MM.1S (cell line): ENCODE data around the gene UPK2.

Source experiments
- DNase-seq: peaks from one replicate; pipeline ENCODE4 v3.0.0-alpha.2; 2015
- H2AFZ ChIP-seq: fragments of 300-600 bp; sonication (generic); 2 replicates; pipeline ENCODE4 v1.6.0; 2016; ENCODE audit warnings: antibody characterized with exemption, low read length
- H3F3A ChIP-seq: fragments of 300-600 bp; sonication (generic); 2 replicates; pipeline ENCODE4 v1.6.1; 2016; ENCODE audit warnings: mild to moderate bottlenecking, antibody characterized with exemption, low read length, moderate library complexity, mixed read lengths; ENCODE audit not compliant: insufficient read depth
- H3K27ac ChIP-seq: fragments of 300-600 bp; sonication (generic); 2 replicates; pipeline ENCODE4 v1.5.1; 2016; ENCODE audit warnings: mild to moderate bottlenecking, low read length
- H3K27me3 ChIP-seq: fragments of 300-600 bp; sonication (generic); replicated peaks from 2 replicates; pipeline ENCODE4 v1.6.0; 2016; ENCODE audit warnings: low read length; ENCODE audit not compliant: insufficient read depth
- H3K36me3 ChIP-seq: fragments of 300-600 bp; sonication (generic); replicated peaks from 2 replicates; pipeline ENCODE4 v1.6.1; 2016; ENCODE audit warnings: mild to moderate bottlenecking, low read length, mixed read lengths; ENCODE audit not compliant: insufficient read depth
- H3K4me1 ChIP-seq: fragments of 300-600 bp; sonication (generic); 2 replicates; pipeline ENCODE4 v1.6.1; 2016; ENCODE audit warnings: low read length, mixed read lengths
- H3K4me2 ChIP-seq: fragments of 300-600 bp; sonication (generic); 2 replicates; pipeline ENCODE4 v1.6.0; 2016; ENCODE audit warnings: low read depth, low read length
- H3K4me3 ChIP-seq: fragments of 300-600 bp; sonication (generic); 2 replicates; pipeline ENCODE4 v1.5.1; 2016; ENCODE audit warnings: low read length, mixed read lengths
- H3K79me2 ChIP-seq: fragments of 300-600 bp; sonication (generic); 2 replicates; pipeline ENCODE4 v1.6.1; 2016; ENCODE audit warnings: mixed run types, low read length, mixed read lengths
- H3K9ac ChIP-seq: fragments of 300-600 bp; sonication (generic); 2 replicates; pipeline ENCODE4 v1.6.1; 2016; ENCODE audit warnings: low read length, mixed read lengths
- H3K9me2 ChIP-seq: fragments of 300-600 bp; sonication (generic); replicated peaks from 2 replicates; pipeline ENCODE4 v1.6.1; 2016; ENCODE audit warnings: mild to moderate bottlenecking, low read length, mixed read lengths; ENCODE audit not compliant: insufficient read depth
- H3K9me3 ChIP-seq: fragments of 300-600 bp; sonication (generic); replicated peaks from 2 replicates; pipeline ENCODE4 v1.6.1; 2016; ENCODE audit warnings: mild to moderate bottlenecking, low read length, mixed read lengths; ENCODE audit not compliant: insufficient read depth
- H4K20me1 ChIP-seq: fragments of 300-600 bp; sonication (generic); 2 replicates; pipeline ENCODE4 v1.6.1; 2016; ENCODE audit warnings: mild to moderate bottlenecking, low read length, moderate library complexity, mixed read lengths; ENCODE audit not compliant: insufficient read depth
- EZH2 ChIP-seq: fragments of 300-600 bp; sonication (generic); optimal IDR thresholded peaks from 2 replicates; pipeline ENCODE3; 2017; ENCODE audit warnings: low read depth, mild to moderate bottlenecking, antibody characterized with exemption, low read length, mixed read lengths
- EZH2phosphoT487 ChIP-seq: fragments of 300-600 bp; sonication (generic); IDR thresholded peaks from 2 replicates; pipeline ENCODE4 v1.6.1; 2018; ENCODE audit warnings: antibody characterized with exemption, low read length
- TF ChIP-seq, protein P1 (sequence below): fragments of 300-600 bp; sonication (generic); IDR thresholded peaks from 2 replicates; pipeline ENCODE4 v1.5.1; 2016; ENCODE audit warnings: antibody characterized with exemption, low read length, mixed read lengths

UPK2 gene

DNA sequence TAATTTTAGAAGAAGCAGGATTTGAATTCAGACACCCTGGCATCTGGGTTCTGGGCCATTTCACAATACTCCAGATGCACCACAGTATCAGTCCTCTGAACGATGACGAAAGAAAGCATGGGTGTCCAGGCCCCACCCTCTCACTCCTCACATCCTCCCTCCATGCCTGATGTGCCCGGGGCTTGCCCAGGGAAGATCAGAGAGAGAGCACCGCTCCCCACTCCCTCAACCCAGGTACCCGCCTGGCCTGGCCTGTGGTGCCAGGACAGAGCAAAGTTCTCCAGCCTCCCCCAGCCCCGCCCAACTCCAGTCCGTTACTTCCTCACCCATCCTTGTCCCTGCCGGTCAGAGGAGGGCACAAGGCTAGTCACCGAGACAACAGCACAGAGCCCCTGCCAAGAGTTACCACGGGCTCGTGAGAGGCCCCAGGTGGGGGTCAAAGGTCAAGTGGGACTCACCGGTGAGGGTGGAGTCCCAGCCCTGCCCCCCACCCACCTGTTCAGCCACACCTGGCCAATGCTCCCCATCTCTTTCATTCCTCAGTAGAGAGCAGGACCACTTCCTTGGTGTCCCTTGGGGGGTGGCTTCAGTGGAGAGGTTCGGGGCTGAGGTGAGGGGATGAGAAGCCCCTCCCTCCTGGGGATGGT, 38.5 kb upstream of the UPK2 start:
- Histone ChIP-seq H3K79me2 (peaks cover 14% of the 10 kb centered on the region), H3K27ac (no peak overlapping the region), H3K27me3 (no peaks in the 10 kb centered on the region)

DNA sequence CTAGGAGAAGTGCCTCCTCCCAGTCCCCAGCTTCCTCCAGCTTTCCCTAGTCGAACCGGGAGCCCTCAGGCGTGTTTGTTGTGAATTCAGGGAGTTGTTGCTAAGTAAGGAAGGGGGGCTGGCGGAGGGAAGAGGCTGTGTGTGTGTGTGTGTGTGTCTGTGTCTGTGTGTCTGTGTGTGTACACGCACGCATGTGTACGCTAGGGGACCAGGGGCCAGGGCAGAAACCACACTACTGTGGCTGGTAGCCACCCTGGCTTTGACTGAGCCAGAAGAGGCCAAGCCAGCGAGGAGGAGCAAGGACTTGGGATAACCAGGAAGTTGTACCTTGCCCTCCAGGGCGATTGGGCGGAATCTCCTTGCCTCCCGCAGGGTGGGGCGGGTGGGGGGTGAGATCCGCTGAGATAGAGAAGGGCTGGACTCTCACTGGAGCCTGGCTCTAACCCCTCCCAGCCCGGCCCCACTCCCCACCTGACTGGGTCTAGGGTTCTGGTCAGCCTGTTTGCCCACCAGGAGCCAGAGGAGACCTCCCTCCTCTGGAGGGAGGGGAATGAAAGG, 37.9 kb upstream of the UPK2 start:
- no peaks in the 10 kb centered on the region for H3K9me3 ChIP-seq
- H3K4me3 ChIP-seq = no peak overlapping the region
- peaks cover 3% of the 10 kb centered on the region; the same call in 1 of the 2 replicates for H3K4me1 ChIP-seq
- H3F3A ChIP-seq = no peaks in the 10 kb centered on the region
- H3K27ac ChIP-seq = no peak overlapping the region
- H4K20me1 ChIP-seq = no peaks in the 10 kb centered on the region
- no peak overlapping the region for H3K9ac ChIP-seq
- TF ChIP-seq EZH2 (no peak), EZH2phosphoT487 (no peak)
- TF ChIP-seq, protein P1, sequence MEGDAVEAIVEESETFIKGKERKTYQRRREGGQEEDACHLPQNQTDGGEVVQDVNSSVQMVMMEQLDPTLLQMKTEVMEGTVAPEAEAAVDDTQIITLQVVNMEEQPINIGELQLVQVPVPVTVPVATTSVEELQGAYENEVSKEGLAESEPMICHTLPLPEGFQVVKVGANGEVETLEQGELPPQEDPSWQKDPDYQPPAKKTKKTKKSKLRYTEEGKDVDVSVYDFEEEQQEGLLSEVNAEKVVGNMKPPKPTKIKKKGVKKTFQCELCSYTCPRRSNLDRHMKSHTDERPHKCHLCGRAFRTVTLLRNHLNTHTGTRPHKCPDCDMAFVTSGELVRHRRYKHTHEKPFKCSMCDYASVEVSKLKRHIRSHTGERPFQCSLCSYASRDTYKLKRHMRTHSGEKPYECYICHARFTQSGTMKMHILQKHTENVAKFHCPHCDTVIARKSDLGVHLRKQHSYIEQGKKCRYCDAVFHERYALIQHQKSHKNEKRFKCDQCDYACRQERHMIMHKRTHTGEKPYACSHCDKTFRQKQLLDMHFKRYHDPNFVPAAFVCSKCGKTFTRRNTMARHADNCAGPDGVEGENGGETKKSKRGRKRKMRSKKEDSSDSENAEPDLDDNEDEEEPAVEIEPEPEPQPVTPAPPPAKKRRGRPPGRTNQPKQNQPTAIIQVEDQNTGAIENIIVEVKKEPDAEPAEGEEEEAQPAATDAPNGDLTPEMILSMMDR = no peak
- H2AFZ ChIP-seq = no peak overlapping the region
- H3K79me2 ChIP-seq = peaks cover 20% of the 10 kb centered on the region
- H3K36me3 ChIP-seq = no peaks in the 10 kb centered on the region
- H3K9me2 ChIP-seq = no peaks in the 10 kb centered on the region
- DNase-seq = no peak
- no peaks in the 10 kb centered on the region for H3K27me3 ChIP-seq
- H3K4me2 ChIP-seq = no peak overlapping the region

More for the DNA sequence above, 38.5 kb upstream of the UPK2 start:
- Histone ChIP-seq H3F3A (no peaks in the 10 kb centered on the region), H3K4me3 (no peak overlapping the region), H3K36me3 (no peaks in the 10 kb centered on the region), H2AFZ (no peak overlapping the region), H3K4me2 (no peak overlapping the region), H3K9ac (no peak overlapping the region), H4K20me1 (no peaks in the 10 kb centered on the region), H3K9me3 (no peaks in the 10 kb centered on the region), H3K4me1 (peaks cover 3% of the 10 kb centered on the region; the same call in 1 of the 2 replicates), H3K9me2 (no peaks in the 10 kb centered on the region)
- no peak for DNase-seq
- no peak for TF ChIP-seq EZH2phosphoT487
- TF ChIP-seq EZH2 = no peak
- TF ChIP-seq, protein P1 = no peak

DNA sequence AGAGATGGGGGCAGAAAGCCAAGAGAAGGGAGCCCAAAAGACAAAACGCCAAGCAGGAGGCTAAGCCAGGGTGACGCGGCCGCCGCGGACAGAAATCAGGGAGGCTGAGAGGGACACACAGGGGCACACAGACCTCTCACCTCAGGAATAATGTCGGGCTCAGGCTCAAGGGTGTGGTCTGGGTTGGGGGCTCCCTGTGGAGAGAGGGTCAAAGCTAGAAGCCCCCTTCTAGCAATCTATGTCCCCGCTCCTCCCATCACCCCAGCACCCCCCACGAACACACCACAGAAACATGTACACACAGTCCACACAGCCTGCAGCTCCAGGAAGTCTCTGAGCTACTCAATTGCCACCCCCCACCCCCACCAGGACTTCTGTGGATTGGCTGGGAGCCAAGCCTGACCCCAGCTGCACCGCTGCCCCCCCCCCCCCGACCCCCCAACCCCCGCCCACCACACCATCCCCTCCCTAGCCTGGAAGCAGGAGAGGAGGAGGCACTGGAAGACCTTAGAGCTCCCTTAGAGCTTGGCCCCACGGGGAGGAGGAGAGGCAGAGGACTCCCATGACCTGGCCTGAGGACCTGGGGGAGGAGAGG, 37.3 kb upstream of the UPK2 start:
- TF ChIP-seq EZH2phosphoT487 (no peak), EZH2 (no peak)
- TF ChIP-seq, protein P1 = no peak
- Histone ChIP-seq H3K9me3 (no peaks in the 10 kb centered on the region), H3K9me2 (no peaks in the 10 kb centered on the region), H3K79me2 (peaks cover 26% of the 10 kb centered on the region), H3K27ac (no peak overlapping the region), H3K9ac (no peak overlapping the region), H3F3A (no peaks in the 10 kb centered on the region), H3K4me1 (peaks cover 8% of the 10 kb centered on the region; the same call in 1 of the 2 replicates), H3K4me2 (no peak overlapping the region), H3K4me3 (no peak overlapping the region), H2AFZ (no peak overlapping the region), H3K27me3 (no peaks in the 10 kb centered on the region), H4K20me1 (no peaks in the 10 kb centered on the region), H3K36me3 (no peaks in the 10 kb centered on the region)
- DNase-seq = no peak
